ENCODE data around the gene RAB10. TPM values are rescaled to one million over a fixed set of nuclear protein-coding genes. Genes with fewer than 3 reads are reported as not detected.

Gene RAB10
- total RNA-seq, 1 donor from 2014 or later, result 192 TPM

- Mint-ChIP-seq H3K4me3 (ENCODE audit: unreplicated experiment) (peak overlapping the region; percentile 17), H3K27me3 (ENCODE audit: low read depth, unreplicated experiment) (no peaks in the 10 kb centered on the region), H3K4me1 (ENCODE audit: low read depth, unreplicated experiment) (peaks cover 28% of the 10 kb centered on the region), H3K9me3 (ENCODE audit: unreplicated experiment) (peaks cover 2% of the 10 kb centered on the region), H3K27ac (ENCODE audit: unreplicated experiment) (peak overlapping the region; percentile 94), H3K36me3 (ENCODE audit: low read depth, unreplicated experiment) (peaks cover 12% of the 10 kb centered on the region)
- H3K4me1 ChIP-seq (ENCODE audit: insufficient read depth, low read length), result peaks cover 12% of the 10 kb centered on the region
- TF ChIP-seq, protein P1, sequence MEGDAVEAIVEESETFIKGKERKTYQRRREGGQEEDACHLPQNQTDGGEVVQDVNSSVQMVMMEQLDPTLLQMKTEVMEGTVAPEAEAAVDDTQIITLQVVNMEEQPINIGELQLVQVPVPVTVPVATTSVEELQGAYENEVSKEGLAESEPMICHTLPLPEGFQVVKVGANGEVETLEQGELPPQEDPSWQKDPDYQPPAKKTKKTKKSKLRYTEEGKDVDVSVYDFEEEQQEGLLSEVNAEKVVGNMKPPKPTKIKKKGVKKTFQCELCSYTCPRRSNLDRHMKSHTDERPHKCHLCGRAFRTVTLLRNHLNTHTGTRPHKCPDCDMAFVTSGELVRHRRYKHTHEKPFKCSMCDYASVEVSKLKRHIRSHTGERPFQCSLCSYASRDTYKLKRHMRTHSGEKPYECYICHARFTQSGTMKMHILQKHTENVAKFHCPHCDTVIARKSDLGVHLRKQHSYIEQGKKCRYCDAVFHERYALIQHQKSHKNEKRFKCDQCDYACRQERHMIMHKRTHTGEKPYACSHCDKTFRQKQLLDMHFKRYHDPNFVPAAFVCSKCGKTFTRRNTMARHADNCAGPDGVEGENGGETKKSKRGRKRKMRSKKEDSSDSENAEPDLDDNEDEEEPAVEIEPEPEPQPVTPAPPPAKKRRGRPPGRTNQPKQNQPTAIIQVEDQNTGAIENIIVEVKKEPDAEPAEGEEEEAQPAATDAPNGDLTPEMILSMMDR (IDR thresholded peaks at IDR 0.05; ENCODE audit: insufficient read depth, low read depth, low read length), result no peak
- no peak for TF ChIP-seq EZH2 (IDR thresholded peaks at IDR 0.05; ENCODE audit: insufficient read depth, low read length)
- H3K9ac ChIP-seq (ENCODE audit: low read length), result peak overlapping the region; percentile 24
- H2AFZ ChIP-seq (ENCODE audit: low read depth, low read length), result no peak overlapping the region
- no peaks in the 10 kb centered on the region for H3K36me3 ChIP-seq (ENCODE audit: insufficient read depth, low read length)
- H3K4me3 ChIP-seq (ENCODE audit: insufficient read depth, low read depth, low read length), result peak overlapping the region; percentile 15
- peak overlapping the region; percentile 76 for H3K27ac ChIP-seq (ENCODE audit: low read depth, low read length)
- peaks cover 62% of the 10 kb centered on the region for H4K20me1 ChIP-seq (ENCODE audit: insufficient read depth, low read length)
- no peaks in the 10 kb centered on the region for H3K9me3 ChIP-seq (ENCODE audit: insufficient read depth, low read depth, low read length)
- H3K27me3 ChIP-seq (ENCODE audit: insufficient read depth, low read length), result no peaks in the 10 kb centered on the region
- peaks cover 96% of the 10 kb centered on the region for H3K79me2 ChIP-seq (ENCODE audit: insufficient read depth, low read length)
- DNase-seq (ENCODE audit: low read depth), result peak; percentile 91
- peak overlapping the region; percentile 70 for H3K4me2 ChIP-seq (ENCODE audit: low read length)
- peak; percentile 93 for FAIRE-seq
Observed at GRCh38 chr2:26068602-26069298, 34.9 kb downstream of the RAB10 start.

- FAIRE-seq (no peak), DNase-seq (ENCODE audit: low read depth) (no peak)
- H3K27me3 ChIP-seq (ENCODE audit: insufficient read depth, low read length), result no peaks in the 10 kb centered on the region
- TF ChIP-seq EZH2 (IDR thresholded peaks at IDR 0.05; ENCODE audit: insufficient read depth, low read length), result no peak
- TF ChIP-seq, protein P1 (IDR thresholded peaks at IDR 0.05; ENCODE audit: insufficient read depth, low read depth, low read length), result no peak
- no peak overlapping the region for H2AFZ ChIP-seq (ENCODE audit: low read depth, low read length)
- no peaks in the 10 kb centered on the region for H3K9me3 ChIP-seq (ENCODE audit: insufficient read depth, low read depth, low read length)
- H3K9ac ChIP-seq (ENCODE audit: low read length), result no peak overlapping the region
- no peak overlapping the region for H3K4me2 ChIP-seq (ENCODE audit: low read length)
- H3K36me3 Mint-ChIP-seq (ENCODE audit: low read depth, unreplicated experiment), result peaks cover 12% of the 10 kb centered on the region
- peaks cover 45% of the 10 kb centered on the region for H3K4me1 Mint-ChIP-seq (ENCODE audit: low read depth, unreplicated experiment)
- H3K4me3 Mint-ChIP-seq (ENCODE audit: unreplicated experiment), result no peak overlapping the region
- peaks cover 96% of the 10 kb centered on the region for H3K79me2 ChIP-seq (ENCODE audit: insufficient read depth, low read length)
- H3K27ac ChIP-seq (ENCODE audit: low read depth, low read length), result no peak overlapping the region
- H3K4me1 ChIP-seq (ENCODE audit: insufficient read depth, low read length), result peaks cover 12% of the 10 kb centered on the region
- no peak overlapping the region for H3K4me3 ChIP-seq (ENCODE audit: insufficient read depth, low read depth, low read length)
- no peak overlapping the region for H3K27ac Mint-ChIP-seq (ENCODE audit: unreplicated experiment)
- peaks cover 65% of the 10 kb centered on the region for H4K20me1 ChIP-seq (ENCODE audit: insufficient read depth, low read length)
- H3K9me3 Mint-ChIP-seq (ENCODE audit: unreplicated experiment), result peaks cover 3% of the 10 kb centered on the region
- no peaks in the 10 kb centered on the region for H3K27me3 Mint-ChIP-seq (ENCODE audit: low read depth, unreplicated experiment)
- H3K36me3 ChIP-seq (ENCODE audit: insufficient read depth, low read length), result no peaks in the 10 kb centered on the region
Observed at GRCh38 chr2:26070730-26071129, 36.8 kb downstream of the RAB10 start.

Measured in astrocyte (in vitro differentiated cells and primary cell).